Gastroesophageal sphincter (tissue), 3 donors: ENCODE data around the gene PACS1.

Experiments used
- POLR2A ChIP-seq, 2 donors: fragments of 450-650 bp; IDR thresholded peaks; one replicate each; pipeline ENCODE4 v1.6.1; 2017; ENCODE audit warnings: antibody characterized with exemption in 2 of 2, mild to moderate bottlenecking in 2 of 2, moderate library complexity in 1 of 2
- TF ChIP-seq, protein P1 (sequence below), 4 experiments: fragments of 200-600 bp in 2 of 4; fragments of 450-650 bp in 2 of 4; sonication (generic) in 1 of 4; IDR thresholded peaks; one replicate each; pipeline ENCODE4 v1.5.1; 2017 to 2019; ENCODE audit warnings: antibody characterized with exemption in 4 of 4, mild to moderate bottlenecking in 2 of 4, moderate library complexity in 2 of 4

- TF ChIP-seq, protein P1, sequence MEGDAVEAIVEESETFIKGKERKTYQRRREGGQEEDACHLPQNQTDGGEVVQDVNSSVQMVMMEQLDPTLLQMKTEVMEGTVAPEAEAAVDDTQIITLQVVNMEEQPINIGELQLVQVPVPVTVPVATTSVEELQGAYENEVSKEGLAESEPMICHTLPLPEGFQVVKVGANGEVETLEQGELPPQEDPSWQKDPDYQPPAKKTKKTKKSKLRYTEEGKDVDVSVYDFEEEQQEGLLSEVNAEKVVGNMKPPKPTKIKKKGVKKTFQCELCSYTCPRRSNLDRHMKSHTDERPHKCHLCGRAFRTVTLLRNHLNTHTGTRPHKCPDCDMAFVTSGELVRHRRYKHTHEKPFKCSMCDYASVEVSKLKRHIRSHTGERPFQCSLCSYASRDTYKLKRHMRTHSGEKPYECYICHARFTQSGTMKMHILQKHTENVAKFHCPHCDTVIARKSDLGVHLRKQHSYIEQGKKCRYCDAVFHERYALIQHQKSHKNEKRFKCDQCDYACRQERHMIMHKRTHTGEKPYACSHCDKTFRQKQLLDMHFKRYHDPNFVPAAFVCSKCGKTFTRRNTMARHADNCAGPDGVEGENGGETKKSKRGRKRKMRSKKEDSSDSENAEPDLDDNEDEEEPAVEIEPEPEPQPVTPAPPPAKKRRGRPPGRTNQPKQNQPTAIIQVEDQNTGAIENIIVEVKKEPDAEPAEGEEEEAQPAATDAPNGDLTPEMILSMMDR (IDR thresholded peaks at IDR 0.05), result no peak
- no peak for TF ChIP-seq POLR2A (IDR thresholded peaks at IDR 0.05)
These were observed 15.1 kb upstream of the PACS1 start for GRCh38 chr11:66055021-66055420.
